ENCODE results near the gene FAM13A.

The FAM13A gene

DNA sequence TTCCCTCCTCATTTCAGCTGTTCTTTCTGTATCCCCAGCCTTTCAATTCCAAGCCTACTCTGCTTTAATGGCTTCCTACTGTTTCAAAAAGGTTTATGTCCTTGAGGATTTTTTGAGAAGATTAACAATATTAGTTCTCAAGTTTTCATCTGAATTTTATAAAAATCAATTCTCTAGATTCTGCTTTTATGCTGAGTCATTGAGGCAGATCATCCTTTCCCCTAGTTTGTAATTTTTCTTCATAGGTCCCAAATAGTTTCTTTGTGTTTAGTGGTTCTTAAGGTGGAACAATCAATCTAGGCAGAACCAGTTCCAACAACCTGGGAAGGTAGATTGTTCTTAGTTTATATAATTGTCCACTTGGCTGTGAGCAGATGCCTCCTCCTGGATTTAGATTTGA lies 259.3 kb downstream of the FAM13A start:
- H3K36me3 ChIP-seq (replicated peaks; ENCODE audit: insufficient read depth, low read length), result no peaks in the 10 kb centered on the region
- H2AFZ ChIP-seq (ENCODE audit: low read length), result no peak overlapping the region
- H3K9me2 ChIP-seq (replicated peaks; ENCODE audit: insufficient read depth, low read length), result no peaks in the 10 kb centered on the region
- no peak for TF ChIP-seq EZH2phosphoT487 (IDR thresholded peaks at IDR 0.05; ENCODE audit: low read length)
- TF ChIP-seq EZH2 (optimal IDR thresholded peaks at IDR 0.05; ENCODE audit: low read depth, low read length), result no peak
- TF ChIP-seq CTCF (IDR thresholded peaks at IDR 0.05; ENCODE audit: low read length), result no peak
- H4K20me1 ChIP-seq (ENCODE audit: insufficient read depth, low read length), result no peaks in the 10 kb centered on the region
- H3F3A ChIP-seq (ENCODE audit: insufficient read depth, low read length), result no peaks in the 10 kb centered on the region
- no peak overlapping the region for H3K4me3 ChIP-seq (ENCODE audit: low read length)
- DNase-seq, result no peak
- 0 out of 2 replicates have a peak, but pooled peaks cover 5% of the 10 kb centered on the region for H3K4me1 ChIP-seq (ENCODE audit: low read length)
- no peaks in the 10 kb centered on the region for H3K27me3 ChIP-seq (replicated peaks; ENCODE audit: insufficient read depth, low read length)
- H3K4me2 ChIP-seq (ENCODE audit: low read depth, low read length), result no peak overlapping the region
- H3K27ac ChIP-seq (ENCODE audit: low read length), result no peak overlapping the region
- no peaks in the 10 kb centered on the region for H3K9me3 ChIP-seq (replicated peaks; ENCODE audit: insufficient read depth, low read length)
- no peak overlapping the region for H3K9ac ChIP-seq (ENCODE audit: low read length)
- H3K79me2 ChIP-seq (ENCODE audit: low read length), result no peaks in the 10 kb centered on the region

- no peaks in the 10 kb centered on the region for H3F3A ChIP-seq (ENCODE audit: insufficient read depth, low read length)
- no peak overlapping the region for H3K4me3 ChIP-seq (ENCODE audit: low read length)
- no peak for DNase-seq
- no peaks in the 10 kb centered on the region for H3K9me2 ChIP-seq (replicated peaks; ENCODE audit: insufficient read depth, low read length)
- no peaks in the 10 kb centered on the region for H3K9me3 ChIP-seq (replicated peaks; ENCODE audit: insufficient read depth, low read length)
- no peak overlapping the region for H3K9ac ChIP-seq (ENCODE audit: low read length)
- no peak overlapping the region for H2AFZ ChIP-seq (ENCODE audit: low read length)
- no peaks in the 10 kb centered on the region for H3K79me2 ChIP-seq (ENCODE audit: low read length)
- H3K36me3 ChIP-seq (replicated peaks; ENCODE audit: insufficient read depth, low read length), result no peaks in the 10 kb centered on the region
- no peak overlapping the region for H3K4me2 ChIP-seq (ENCODE audit: low read depth, low read length)
- TF ChIP-seq EZH2phosphoT487 (IDR thresholded peaks at IDR 0.05; ENCODE audit: low read length) (no peak), CTCF (IDR thresholded peaks at IDR 0.05; ENCODE audit: low read length) (no peak), EZH2 (optimal IDR thresholded peaks at IDR 0.05; ENCODE audit: low read depth, low read length) (no peak)
- H4K20me1 ChIP-seq (ENCODE audit: insufficient read depth, low read length), result no peaks in the 10 kb centered on the region
- H3K4me1 ChIP-seq (ENCODE audit: low read length), result 0 out of 2 replicates have a peak, but pooled peaks cover 4% of the 10 kb centered on the region
- H3K27me3 ChIP-seq (replicated peaks; ENCODE audit: insufficient read depth, low read length), result no peaks in the 10 kb centered on the region
- H3K27ac ChIP-seq (ENCODE audit: low read length), result no peak overlapping the region
Observed at GRCh38 chr4:88796545-88796944, 260.4 kb downstream of the FAM13A start.

GRCh38 chr4:88794952-88795351 lies 262.0 kb downstream of the FAM13A start:
- TF ChIP-seq EZH2phosphoT487 (IDR thresholded peaks at IDR 0.05; ENCODE audit: low read length), result no peak
- no peak for TF ChIP-seq CTCF (IDR thresholded peaks at IDR 0.05; ENCODE audit: low read length)
- TF ChIP-seq EZH2 (optimal IDR thresholded peaks at IDR 0.05; ENCODE audit: low read depth, low read length), result no peak
- no peaks in the 10 kb centered on the region for H3K27me3 ChIP-seq (replicated peaks; ENCODE audit: insufficient read depth, low read length)
- no peak overlapping the region for H3K9ac ChIP-seq (ENCODE audit: low read length)
- H3K4me1 ChIP-seq (ENCODE audit: low read length), result no peaks in the 10 kb centered on the region
- no peak overlapping the region for H3K4me3 ChIP-seq (ENCODE audit: low read length)
- no peaks in the 10 kb centered on the region for H3F3A ChIP-seq (ENCODE audit: insufficient read depth, low read length)
- no peak overlapping the region for H3K4me2 ChIP-seq (ENCODE audit: low read depth, low read length)
- no peak overlapping the region for H2AFZ ChIP-seq (ENCODE audit: low read length)
- no peaks in the 10 kb centered on the region for H3K9me3 ChIP-seq (replicated peaks; ENCODE audit: insufficient read depth, low read length)
- no peak for DNase-seq
- H4K20me1 ChIP-seq (ENCODE audit: insufficient read depth, low read length), result no peaks in the 10 kb centered on the region
- H3K36me3 ChIP-seq (replicated peaks; ENCODE audit: insufficient read depth, low read length), result no peaks in the 10 kb centered on the region
- no peaks in the 10 kb centered on the region for H3K9me2 ChIP-seq (replicated peaks; ENCODE audit: insufficient read depth, low read length)
- H3K27ac ChIP-seq (ENCODE audit: low read length), result no peak overlapping the region
- no peaks in the 10 kb centered on the region for H3K79me2 ChIP-seq (ENCODE audit: low read length)

Data from MM.1S (cell line).